ENCODE data around the gene C3. TPM values are rescaled to one million over a fixed set of nuclear protein-coding genes. Genes with fewer than 3 reads are reported as not detected.

The C3 gene
- total and polyA plus RNA-seq, 2 experiments from 2014 or later: 0.39 to 1.6 TPM

DNA sequence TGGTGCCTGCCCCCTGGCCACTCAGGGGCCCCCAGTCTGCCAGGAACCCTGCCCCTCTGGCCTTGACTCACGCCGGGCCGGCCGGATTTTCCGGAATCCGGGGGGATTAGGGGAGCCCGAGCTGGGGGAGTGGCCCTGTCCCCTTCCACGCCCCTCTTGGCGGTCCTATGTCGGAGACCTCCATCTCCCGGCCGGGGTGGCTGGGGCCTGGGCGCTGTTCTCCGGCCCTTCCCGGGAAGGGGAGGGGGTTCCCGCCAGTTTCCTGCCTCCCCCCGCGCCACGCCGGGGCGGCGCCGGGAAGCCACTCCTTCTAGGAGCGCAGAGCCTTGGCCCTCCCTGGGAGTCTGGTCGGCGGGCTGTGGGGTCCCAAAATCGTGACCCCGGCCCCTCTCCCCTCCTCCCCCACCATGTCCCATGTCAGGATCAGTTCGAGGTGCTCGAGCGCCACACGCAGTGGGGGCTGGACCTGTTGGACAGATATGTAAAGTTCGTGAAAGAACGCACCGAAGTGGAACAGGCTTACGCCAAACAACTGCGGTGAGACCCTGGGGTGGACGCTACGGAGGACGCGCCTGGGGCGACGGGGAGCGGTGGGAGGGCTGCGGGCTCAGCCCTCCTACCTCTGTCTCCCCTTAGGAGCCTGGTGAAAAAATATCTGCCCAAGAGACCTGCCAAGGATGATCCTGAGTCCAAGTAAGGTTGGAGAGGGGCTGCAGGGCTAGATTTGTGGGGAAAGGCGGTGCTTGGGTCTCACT lies 20.3 kb upstream of the C3 start:
- TF ChIP-seq, protein P1, sequence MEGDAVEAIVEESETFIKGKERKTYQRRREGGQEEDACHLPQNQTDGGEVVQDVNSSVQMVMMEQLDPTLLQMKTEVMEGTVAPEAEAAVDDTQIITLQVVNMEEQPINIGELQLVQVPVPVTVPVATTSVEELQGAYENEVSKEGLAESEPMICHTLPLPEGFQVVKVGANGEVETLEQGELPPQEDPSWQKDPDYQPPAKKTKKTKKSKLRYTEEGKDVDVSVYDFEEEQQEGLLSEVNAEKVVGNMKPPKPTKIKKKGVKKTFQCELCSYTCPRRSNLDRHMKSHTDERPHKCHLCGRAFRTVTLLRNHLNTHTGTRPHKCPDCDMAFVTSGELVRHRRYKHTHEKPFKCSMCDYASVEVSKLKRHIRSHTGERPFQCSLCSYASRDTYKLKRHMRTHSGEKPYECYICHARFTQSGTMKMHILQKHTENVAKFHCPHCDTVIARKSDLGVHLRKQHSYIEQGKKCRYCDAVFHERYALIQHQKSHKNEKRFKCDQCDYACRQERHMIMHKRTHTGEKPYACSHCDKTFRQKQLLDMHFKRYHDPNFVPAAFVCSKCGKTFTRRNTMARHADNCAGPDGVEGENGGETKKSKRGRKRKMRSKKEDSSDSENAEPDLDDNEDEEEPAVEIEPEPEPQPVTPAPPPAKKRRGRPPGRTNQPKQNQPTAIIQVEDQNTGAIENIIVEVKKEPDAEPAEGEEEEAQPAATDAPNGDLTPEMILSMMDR (IDR thresholded peaks at IDR 0.05; ENCODE audit: low read depth, low read length): no peak
- Histone ChIP-seq H3K36me3 (peaks cover 4% of the 10 kb centered on the region), H3K9me3 (ENCODE audit: low read depth) (no peaks in the 10 kb centered on the region), H3K27me3 (no peaks in the 10 kb centered on the region), H3K4me1 (ENCODE audit: low read depth) (peaks cover 31% of the 10 kb centered on the region), H3K4me3 (peak overlapping the region; percentile 72), H3K27ac (peak overlapping the region; percentile 67)
- peak; percentile 53 to 58 for DNase-seq (ENCODE audit: low read depth in 1 of 2, low spot score in 1 of 2)

DNA sequence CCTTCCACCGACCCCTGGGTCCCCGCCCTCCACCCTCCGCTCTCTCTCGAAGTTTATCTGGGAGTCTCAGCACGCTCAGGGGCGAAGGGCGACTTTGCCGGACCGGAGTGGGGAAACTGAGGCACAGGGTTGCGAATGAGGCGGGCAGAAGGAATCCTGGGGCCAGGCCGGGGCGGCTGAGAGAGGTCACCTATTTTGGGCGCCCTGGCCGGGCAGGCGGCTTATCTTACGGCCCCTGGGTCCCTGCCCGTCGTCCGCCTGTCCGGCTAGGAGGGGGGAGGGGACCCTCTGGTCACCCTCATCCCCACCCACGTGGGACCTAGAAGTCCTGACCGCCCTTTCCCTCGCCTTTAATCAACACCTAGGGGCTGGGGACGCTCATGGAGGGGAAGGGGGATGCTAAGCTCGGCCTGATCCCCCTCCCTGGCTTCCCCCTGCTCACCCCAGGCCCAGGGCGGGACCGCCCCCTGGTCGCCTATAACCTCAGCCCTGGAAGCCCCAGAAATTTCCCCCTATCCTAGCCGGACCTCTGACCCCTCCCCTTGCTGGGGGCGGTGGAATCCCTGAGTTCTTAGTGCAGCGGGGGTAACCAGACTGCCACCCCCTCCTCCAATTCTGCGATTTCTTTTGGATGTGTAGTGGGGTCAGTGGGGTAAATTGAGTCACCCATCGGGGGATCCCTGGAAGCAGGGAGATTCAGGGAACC lies 19.6 kb upstream of the C3 start:
- Histone ChIP-seq H3K27me3 (no peaks in the 10 kb centered on the region), H3K36me3 (no peaks in the 10 kb centered on the region), H3K27ac (peak overlapping the region; percentile 67), H3K4me3 (peak overlapping the region; percentile 72), H3K4me1 (ENCODE audit: low read depth) (peaks cover 26% of the 10 kb centered on the region), H3K9me3 (ENCODE audit: low read depth) (no peaks in the 10 kb centered on the region)
- TF ChIP-seq, protein P1 (IDR thresholded peaks at IDR 0.05; ENCODE audit: low read depth, low read length): no peak
- DNase-seq (ENCODE audit: low read depth in 1 of 2, low spot score in 1 of 2): peak in 1 of 2 donors; percentile 75

DNA sequence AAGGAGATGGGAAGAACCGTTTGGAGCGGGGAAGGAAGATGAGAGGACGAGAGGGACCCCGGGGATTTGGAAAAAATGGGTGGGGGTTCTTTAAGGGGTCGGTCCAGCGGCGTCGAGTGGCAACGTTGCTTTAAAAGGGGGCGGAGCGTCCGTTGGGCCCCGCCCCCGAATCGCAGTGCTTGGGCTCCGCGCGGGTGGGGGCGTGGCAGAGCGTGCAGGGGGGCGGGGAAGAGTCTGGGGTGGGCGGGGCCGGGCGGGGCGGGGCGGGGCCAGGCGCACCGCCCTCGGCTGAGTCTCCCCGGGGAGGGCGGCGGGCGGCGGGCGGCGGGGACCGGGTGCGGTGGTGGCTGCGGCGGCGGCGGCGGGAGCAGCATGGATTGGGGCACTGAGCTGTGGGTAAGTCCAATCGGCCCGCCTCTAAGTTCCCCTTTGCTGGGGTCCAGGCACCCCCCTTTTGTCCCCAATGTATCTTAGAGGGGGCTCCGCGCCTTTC lies 19.0 kb upstream of the C3 start, which contains the start of gene TRIP10:
Gene TRIP10, plus strand, starts transcription at position 291 of the 493 bp plus-strand sequence. Its CDS starts 82 bp downstream, at position 373.
- Histone ChIP-seq H3K27ac (peak within 1 kb of the TSS; percentile 80), H3K36me3 (no peaks in the 10 kb centered on the region), H3K27me3 (no peaks in the 10 kb centered on the region), H3K9me3 (ENCODE audit: low read depth) (no peaks in the 10 kb centered on the region), H3K4me1 (ENCODE audit: low read depth) (peaks cover 21% of the 10 kb centered on the region), H3K4me3 (peak within 1 kb of the TSS; percentile 72)
- TF ChIP-seq, protein P1 (IDR thresholded peaks at IDR 0.05; ENCODE audit: low read depth, low read length): no peak
- peak; percentile 88 to 94 for DNase-seq (ENCODE audit: low read depth in 1 of 2, low spot score in 1 of 2)

DNA sequence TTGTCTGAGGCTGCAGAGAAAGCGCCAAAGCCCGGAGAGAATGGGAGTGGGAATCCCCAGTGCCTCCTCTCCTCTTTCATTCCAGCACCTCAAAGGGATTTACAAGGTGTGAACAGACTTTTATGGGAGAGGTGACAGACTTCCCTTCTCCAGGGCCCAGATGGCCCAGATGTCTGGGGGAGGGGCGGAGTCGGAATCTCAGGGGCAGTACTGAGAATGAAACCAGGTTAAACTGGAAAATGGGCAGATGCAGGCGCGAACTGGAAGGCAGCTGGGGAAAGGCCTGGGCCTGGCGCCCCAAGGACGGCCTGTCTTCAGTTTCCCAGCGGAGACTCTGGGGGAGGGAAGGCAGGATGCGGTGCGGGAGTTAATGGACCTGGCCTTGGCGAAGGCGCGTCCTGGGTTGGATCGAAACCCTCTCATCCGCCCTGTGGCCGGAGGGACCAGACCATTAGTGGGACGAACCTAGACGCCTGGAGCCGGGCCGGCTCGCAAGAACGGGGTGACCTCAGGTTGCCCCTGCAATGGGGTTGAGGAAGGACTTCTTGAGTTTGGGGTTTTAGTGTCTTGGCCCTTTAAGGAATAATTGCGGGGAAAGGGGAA lies 18.4 kb upstream of the C3 start:
- peak overlapping the region; percentile 7 for H3K4me3 ChIP-seq
- peaks cover 18% of the 10 kb centered on the region for H3K4me1 ChIP-seq (ENCODE audit: low read depth)
- H3K9me3 ChIP-seq (ENCODE audit: low read depth): no peaks in the 10 kb centered on the region
- peak overlapping the region; percentile 80 for H3K27ac ChIP-seq
- no peaks in the 10 kb centered on the region for H3K27me3 ChIP-seq
- no peaks in the 10 kb centered on the region for H3K36me3 ChIP-seq
- DNase-seq (ENCODE audit: low read depth in 1 of 2, low spot score in 1 of 2): peak in 1 of 2 donors; percentile 42
- TF ChIP-seq, protein P1 (IDR thresholded peaks at IDR 0.05; ENCODE audit: low read depth, low read length): no peak

All from cardiac muscle cell (in vitro differentiated cells and primary cell).